ENCODE results near the gene POC1A. TPM values are rescaled to one million over a fixed set of nuclear protein-coding genes. Genes with fewer than 3 reads are reported as not detected.

Gene POC1A
- total and polyA plus RNA-seq, 2 donors (not counting 3 experiments of a cell fraction or from before 2014, with no cell fraction given), result 14.8 to 19.4 TPM

DNA sequence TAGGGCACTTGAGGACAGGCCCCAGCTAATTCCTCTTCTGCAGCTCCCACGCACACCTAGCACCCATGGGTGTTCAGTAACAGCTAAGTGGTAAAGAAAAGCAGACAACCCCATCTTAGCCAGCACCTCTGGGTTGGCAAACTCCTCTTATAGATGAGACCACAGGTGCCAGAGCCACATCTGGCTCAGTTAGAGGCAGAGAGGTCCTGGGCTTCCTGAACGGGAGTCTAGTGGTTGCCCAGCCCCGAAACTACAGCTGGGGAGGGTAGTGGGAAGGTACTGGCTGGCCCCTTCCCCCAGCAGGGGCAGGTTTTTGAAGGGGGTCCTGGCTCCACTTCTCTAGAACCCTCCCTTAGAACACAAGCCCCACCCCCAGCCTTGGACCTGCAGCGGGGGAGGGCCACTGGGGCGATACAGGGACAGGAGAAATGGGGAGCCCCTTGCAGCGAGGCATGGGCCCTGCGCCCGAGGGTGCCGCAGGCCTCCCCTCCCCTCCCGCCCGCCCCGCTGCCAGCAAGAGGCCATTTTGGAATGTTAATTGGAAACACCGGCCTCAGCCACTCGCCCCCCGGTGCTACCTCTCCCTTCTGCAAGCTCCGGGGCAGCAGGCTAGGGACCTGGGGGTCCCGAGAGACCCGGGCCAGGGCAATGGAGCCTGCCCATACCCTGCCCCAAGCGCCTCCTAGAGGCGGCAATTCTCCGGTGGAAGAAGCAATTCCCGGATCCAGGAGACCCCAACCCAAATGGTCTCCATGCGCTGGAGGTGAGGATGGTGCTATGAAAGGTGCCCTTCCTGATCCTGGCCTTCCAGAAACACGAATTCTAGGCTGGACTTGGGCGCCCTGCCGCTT is 99.3 kb downstream of the POC1A start:
- H3K79me2 ChIP-seq (ENCODE audit: control insufficient read depth, insufficient read depth, low read length), result peaks cover 39% of the 10 kb centered on the region
- DNase-seq (ENCODE audit: low read depth, low spot score) (peak; percentile 20), FAIRE-seq (peak; percentile 73)
- peak overlapping the region; percentile 73 to 80 (median 78) for H3K4me3 ChIP-seq (replicated peaks in 1 of 3; ENCODE audit: insufficient read depth in 1 of 3, low read depth in 1 of 3, low read length in 3 of 3)
- dilution Hi-C loops (cut with MboI; ENCODE audit: extremely low pct_ligation_motif_present, low sequenced_read_pairs), result no loop called here
- peaks cover 40% of the 10 kb centered on the region for H3K4me1 ChIP-seq (ENCODE audit: control insufficient read depth, extremely low read depth, insufficient read depth, low read length)
- H3K9ac ChIP-seq (replicated peaks; ENCODE audit: extremely low read depth, insufficient read depth, low read length), result peak overlapping the region; percentile 79
- no peak for TF ChIP-seq JUN (IDR thresholded peaks at IDR 0.05; ENCODE audit: borderline replicate concordance, insufficient read depth, insufficient read length, low read depth)
- TF ChIP-seq GATA2 (IDR thresholded peaks at IDR 0.05; ENCODE audit: insufficient read depth, insufficient read length, low read depth, low read length), result no peak
- TF ChIP-seq FOS (IDR thresholded peaks at IDR 0.05; ENCODE audit: borderline replicate concordance, insufficient read depth, low read length), result no peak
- TF ChIP-seq, protein P1, sequence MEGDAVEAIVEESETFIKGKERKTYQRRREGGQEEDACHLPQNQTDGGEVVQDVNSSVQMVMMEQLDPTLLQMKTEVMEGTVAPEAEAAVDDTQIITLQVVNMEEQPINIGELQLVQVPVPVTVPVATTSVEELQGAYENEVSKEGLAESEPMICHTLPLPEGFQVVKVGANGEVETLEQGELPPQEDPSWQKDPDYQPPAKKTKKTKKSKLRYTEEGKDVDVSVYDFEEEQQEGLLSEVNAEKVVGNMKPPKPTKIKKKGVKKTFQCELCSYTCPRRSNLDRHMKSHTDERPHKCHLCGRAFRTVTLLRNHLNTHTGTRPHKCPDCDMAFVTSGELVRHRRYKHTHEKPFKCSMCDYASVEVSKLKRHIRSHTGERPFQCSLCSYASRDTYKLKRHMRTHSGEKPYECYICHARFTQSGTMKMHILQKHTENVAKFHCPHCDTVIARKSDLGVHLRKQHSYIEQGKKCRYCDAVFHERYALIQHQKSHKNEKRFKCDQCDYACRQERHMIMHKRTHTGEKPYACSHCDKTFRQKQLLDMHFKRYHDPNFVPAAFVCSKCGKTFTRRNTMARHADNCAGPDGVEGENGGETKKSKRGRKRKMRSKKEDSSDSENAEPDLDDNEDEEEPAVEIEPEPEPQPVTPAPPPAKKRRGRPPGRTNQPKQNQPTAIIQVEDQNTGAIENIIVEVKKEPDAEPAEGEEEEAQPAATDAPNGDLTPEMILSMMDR (IDR thresholded peaks at IDR 0.05; ENCODE audit: extremely low read depth in 1 of 2, insufficient read depth in 1 of 2, low read depth in 1 of 2, low read length in 2 of 2), result peak in 1 of 2 donors; percentile 47
- H3K4me2 ChIP-seq (ENCODE audit: insufficient read depth, low read length), result peak overlapping the region; percentile 77
- no peaks in the 10 kb centered on the region for H4K20me1 ChIP-seq (replicated peaks; ENCODE audit: control insufficient read depth, extremely low read depth, insufficient read depth, low read length)
- POLR2A ChIA-PET, result no interaction called here
- BruUV-seq (replicated peaks), result no TSS peak
- H3K9me1 ChIP-seq (replicated peaks; ENCODE audit: control insufficient read depth, extremely low read depth, insufficient read depth, low read length), result no peaks in the 10 kb centered on the region
- intact Hi-C loops (cut with micrococcal nuclease), result no loop called here
- H3K9me3 ChIP-seq (replicated peaks; ENCODE audit: control insufficient read depth, insufficient read depth, low read length), result no peaks in the 10 kb centered on the region
- H3K36me3 ChIP-seq (ENCODE audit: control insufficient read depth in 2 of 2, extremely low read depth in 1 of 2, insufficient read depth in 2 of 2, low read length in 2 of 2), result peaks cover 0 to 10% of the 10 kb centered on the region in 2 experiments
- H2AFZ ChIP-seq (ENCODE audit: low read depth, low read length), result no peak overlapping the region
- H3K27ac ChIP-seq (ENCODE audit: insufficient read depth, low read depth, low read length), result peak overlapping the region; percentile 76
- CTCF ChIA-PET, result interaction anchor here (1.3 to 10.4 kb wide), 8 partner anchors 8 to 90 kb away, joined by 4 to 260 read pairs (median 16); no protein-coding TSS in a partner anchor
- no peaks in the 10 kb centered on the region for H3K27me3 ChIP-seq (ENCODE audit: control insufficient read depth in 2 of 2, insufficient read depth in 2 of 2, low read length in 2 of 2)

Measured in endothelial cell of umbilical vein (primary cell).